ENCODE measurements around the gene SUGCT.

The SUGCT gene

GRCh38 chr7:40315277-40315676 is 180.5 kb downstream of the SUGCT start:
- no peaks in the 10 kb centered on the region; the same call in 1 of the 2 replicates for H3F3A ChIP-seq (ENCODE audit: insufficient read depth, low read length)
- H3K27ac ChIP-seq (ENCODE audit: low read length), result no peak overlapping the region
- no peak overlapping the region for H3K4me3 ChIP-seq (ENCODE audit: low read length)
- no peaks in the 10 kb centered on the region for H3K79me2 ChIP-seq (ENCODE audit: low read length)
- DNase-seq, result no peak
- no peak for TF ChIP-seq EZH2 (optimal IDR thresholded peaks at IDR 0.05; ENCODE audit: low read depth, low read length)
- no peak for TF ChIP-seq CTCF (IDR thresholded peaks at IDR 0.05; ENCODE audit: low read length)
- no peak for TF ChIP-seq EZH2phosphoT487 (IDR thresholded peaks at IDR 0.05; ENCODE audit: low read length)
- no peaks in the 10 kb centered on the region for H4K20me1 ChIP-seq (ENCODE audit: insufficient read depth, low read length)
- H3K4me2 ChIP-seq (ENCODE audit: low read depth, low read length), result no peak overlapping the region
- H2AFZ ChIP-seq (ENCODE audit: low read length), result no peak overlapping the region
- no peaks in the 10 kb centered on the region for H3K9me3 ChIP-seq (replicated peaks; ENCODE audit: insufficient read depth, low read length)
- H3K9me2 ChIP-seq (replicated peaks; ENCODE audit: insufficient read depth, low read length), result no peaks in the 10 kb centered on the region
- peaks cover 11% of the 10 kb centered on the region for H3K4me1 ChIP-seq (ENCODE audit: low read length)
- no peak overlapping the region for H3K9ac ChIP-seq (ENCODE audit: low read length)
- H3K36me3 ChIP-seq (replicated peaks; ENCODE audit: insufficient read depth, low read length), result no peaks in the 10 kb centered on the region
- H3K27me3 ChIP-seq (replicated peaks; ENCODE audit: insufficient read depth, low read length), result no peaks in the 10 kb centered on the region

- no peaks in the 10 kb centered on the region for H3K36me3 ChIP-seq (replicated peaks; ENCODE audit: insufficient read depth, low read length)
These were observed 181.4 kb downstream of the SUGCT start for GRCh38 chr7:40316176-40316575.

GRCh38 chr7:40324914-40325313 is 190.1 kb downstream of the SUGCT start:
- Histone ChIP-seq H3F3A (ENCODE audit: insufficient read depth, low read length) (no peaks in the 10 kb centered on the region), H3K4me2 (ENCODE audit: low read depth, low read length) (no peak overlapping the region), H2AFZ (ENCODE audit: low read length) (no peak overlapping the region), H3K9ac (ENCODE audit: low read length) (no peak overlapping the region), H3K4me3 (ENCODE audit: low read length) (no peak overlapping the region), H3K36me3 (replicated peaks; ENCODE audit: insufficient read depth, low read length) (no peaks in the 10 kb centered on the region), H3K9me2 (replicated peaks; ENCODE audit: insufficient read depth, low read length) (no peaks in the 10 kb centered on the region), H3K27ac (ENCODE audit: low read length) (no peak overlapping the region), H3K79me2 (ENCODE audit: low read length) (no peaks in the 10 kb centered on the region), H3K4me1 (ENCODE audit: low read length) (peaks cover 21% of the 10 kb centered on the region), H3K9me3 (replicated peaks; ENCODE audit: insufficient read depth, low read length) (no peaks in the 10 kb centered on the region), H3K27me3 (replicated peaks; ENCODE audit: insufficient read depth, low read length) (no peaks in the 10 kb centered on the region), H4K20me1 (ENCODE audit: insufficient read depth, low read length) (no peaks in the 10 kb centered on the region)
- no peak for DNase-seq
- TF ChIP-seq EZH2phosphoT487 (IDR thresholded peaks at IDR 0.05; ENCODE audit: low read length) (no peak), CTCF (IDR thresholded peaks at IDR 0.05; ENCODE audit: low read length) (no peak), EZH2 (optimal IDR thresholded peaks at IDR 0.05; ENCODE audit: low read depth, low read length) (no peak)

More at GRCh38 chr7:40316176-40316575, 181.4 kb downstream of the SUGCT start:
- Histone ChIP-seq H3K9me3 (replicated peaks; ENCODE audit: insufficient read depth, low read length) (no peaks in the 10 kb centered on the region), H3K4me1 (ENCODE audit: low read length) (peaks cover 4% of the 10 kb centered on the region; the same call in 1 of the 2 replicates), H3K27me3 (replicated peaks; ENCODE audit: insufficient read depth, low read length) (no peaks in the 10 kb centered on the region), H3K79me2 (ENCODE audit: low read length) (no peaks in the 10 kb centered on the region), H3K4me2 (ENCODE audit: low read depth, low read length) (no peak overlapping the region), H3F3A (ENCODE audit: insufficient read depth, low read length) (no peaks in the 10 kb centered on the region; the same call in 1 of the 2 replicates), H3K9me2 (replicated peaks; ENCODE audit: insufficient read depth, low read length) (no peaks in the 10 kb centered on the region), H3K27ac (ENCODE audit: low read length) (no peak overlapping the region), H2AFZ (ENCODE audit: low read length) (no peak overlapping the region), H3K4me3 (ENCODE audit: low read length) (no peak overlapping the region), H3K9ac (ENCODE audit: low read length) (no peak overlapping the region), H4K20me1 (ENCODE audit: insufficient read depth, low read length) (no peaks in the 10 kb centered on the region)
- TF ChIP-seq EZH2phosphoT487 (IDR thresholded peaks at IDR 0.05; ENCODE audit: low read length) (no peak), CTCF (IDR thresholded peaks at IDR 0.05; ENCODE audit: low read length) (no peak), EZH2 (optimal IDR thresholded peaks at IDR 0.05; ENCODE audit: low read depth, low read length) (no peak)
- no peak for DNase-seq
